Coronary artery (tissue), 2 donors: ENCODE data around the gene SH2D6.
A peak's percentile ranks its signal among the peaks of the same experiment; 100 is the strongest.
"Not testable (repeated sequence)": the region's sequence is repeated elsewhere in the genome, so short reads cannot be mapped to it uniquely, and the experiment has no call there.

Experiments
- DNase-seq: peaks from one replicate; pipeline ENCODE4 v3.0.0-alpha.2; 2017; ENCODE audit warnings: low spot score
- H3K27ac ChIP-seq, 2 donors: fragments of 200-600 bp; sonication (generic); one replicate each; pipeline ENCODE4 v1.5.1; 2016 to 2019
- H3K4me3 ChIP-seq: fragments of 200-600 bp; sonication (generic); 2 replicates; pipeline ENCODE4 v1.5.1; 2016; ENCODE audit warnings: mild to moderate bottlenecking, moderate library complexity
- TF ChIP-seq, protein P1 (sequence below): fragments of 200-600 bp; sonication (generic); IDR thresholded peaks from one replicate; pipeline ENCODE4 v1.5.1; 2019; ENCODE audit warnings: antibody characterized with exemption

SH2D6 gene

DNA sequence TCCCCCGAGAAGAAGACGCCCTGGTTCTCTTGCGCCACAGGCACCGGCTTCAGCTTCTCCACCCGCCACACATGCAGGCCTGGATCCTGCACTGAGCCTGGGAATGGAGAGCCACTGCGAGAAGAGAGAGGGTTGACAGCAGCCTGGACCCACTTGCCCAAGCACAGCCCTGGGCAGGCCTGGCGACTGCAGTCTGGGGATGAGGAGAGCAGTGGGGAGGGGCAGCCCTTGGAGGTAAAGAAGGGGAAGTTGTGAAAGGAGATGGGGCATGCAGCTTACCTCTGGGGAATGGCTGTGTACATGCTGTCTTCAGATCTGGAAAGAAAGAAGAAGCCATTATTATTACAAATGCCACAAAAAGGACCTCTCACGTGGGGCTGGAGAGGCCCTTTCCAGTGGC lies 16.7 kb upstream of the SH2D6 start:
- DNase-seq: no peak
- Histone ChIP-seq H3K27ac (no peak overlapping the region), H3K4me3 (no peak overlapping the region)
- TF ChIP-seq, protein P1, sequence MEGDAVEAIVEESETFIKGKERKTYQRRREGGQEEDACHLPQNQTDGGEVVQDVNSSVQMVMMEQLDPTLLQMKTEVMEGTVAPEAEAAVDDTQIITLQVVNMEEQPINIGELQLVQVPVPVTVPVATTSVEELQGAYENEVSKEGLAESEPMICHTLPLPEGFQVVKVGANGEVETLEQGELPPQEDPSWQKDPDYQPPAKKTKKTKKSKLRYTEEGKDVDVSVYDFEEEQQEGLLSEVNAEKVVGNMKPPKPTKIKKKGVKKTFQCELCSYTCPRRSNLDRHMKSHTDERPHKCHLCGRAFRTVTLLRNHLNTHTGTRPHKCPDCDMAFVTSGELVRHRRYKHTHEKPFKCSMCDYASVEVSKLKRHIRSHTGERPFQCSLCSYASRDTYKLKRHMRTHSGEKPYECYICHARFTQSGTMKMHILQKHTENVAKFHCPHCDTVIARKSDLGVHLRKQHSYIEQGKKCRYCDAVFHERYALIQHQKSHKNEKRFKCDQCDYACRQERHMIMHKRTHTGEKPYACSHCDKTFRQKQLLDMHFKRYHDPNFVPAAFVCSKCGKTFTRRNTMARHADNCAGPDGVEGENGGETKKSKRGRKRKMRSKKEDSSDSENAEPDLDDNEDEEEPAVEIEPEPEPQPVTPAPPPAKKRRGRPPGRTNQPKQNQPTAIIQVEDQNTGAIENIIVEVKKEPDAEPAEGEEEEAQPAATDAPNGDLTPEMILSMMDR: no peak

DNA sequence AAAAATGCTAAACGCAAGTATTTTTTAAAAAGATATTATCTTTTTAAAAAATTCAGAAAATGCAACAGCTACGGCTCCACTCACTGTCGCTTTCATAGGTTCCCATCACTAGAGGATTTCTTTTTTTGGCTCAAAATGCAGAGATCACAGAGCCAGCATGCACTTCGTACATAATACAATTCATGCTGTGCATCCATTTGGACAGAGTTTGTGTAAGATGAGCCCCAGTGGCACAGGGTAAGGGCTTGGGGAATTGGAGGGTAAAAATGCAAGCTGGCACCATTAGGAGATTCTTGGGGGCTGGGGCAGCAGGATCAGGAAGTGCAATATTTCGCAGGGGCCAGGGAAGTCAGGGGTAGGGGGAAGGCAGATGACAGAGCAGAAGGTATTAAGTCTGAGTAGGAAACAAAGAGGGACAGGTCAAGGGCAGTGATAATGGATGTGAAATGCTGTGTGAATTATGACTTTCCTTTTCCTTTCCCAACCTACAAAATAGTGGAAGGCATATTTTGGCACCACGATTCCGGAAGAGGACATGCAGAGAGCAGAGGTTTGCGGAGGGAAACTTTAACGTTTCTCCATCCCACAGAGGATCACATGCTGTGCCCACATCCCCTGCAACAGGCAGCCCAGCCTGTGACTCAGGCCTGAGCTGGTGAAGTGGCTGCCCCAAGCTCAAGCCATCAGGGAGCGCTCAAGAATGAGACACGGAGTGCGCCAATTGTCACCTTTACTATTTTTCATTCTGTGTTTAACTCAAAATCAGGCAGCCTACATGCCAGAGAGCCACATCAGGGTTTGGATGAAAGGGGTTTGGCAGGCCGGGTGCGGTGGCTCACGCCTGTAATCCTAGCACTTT lies 13.1 kb upstream of the SH2D6 start:
- H3K27ac ChIP-seq: peak overlapping the region; percentile 19 to 58
- TF ChIP-seq, protein P1: no peak
- no peak overlapping the region for H3K4me3 ChIP-seq
- no peak for DNase-seq

DNA sequence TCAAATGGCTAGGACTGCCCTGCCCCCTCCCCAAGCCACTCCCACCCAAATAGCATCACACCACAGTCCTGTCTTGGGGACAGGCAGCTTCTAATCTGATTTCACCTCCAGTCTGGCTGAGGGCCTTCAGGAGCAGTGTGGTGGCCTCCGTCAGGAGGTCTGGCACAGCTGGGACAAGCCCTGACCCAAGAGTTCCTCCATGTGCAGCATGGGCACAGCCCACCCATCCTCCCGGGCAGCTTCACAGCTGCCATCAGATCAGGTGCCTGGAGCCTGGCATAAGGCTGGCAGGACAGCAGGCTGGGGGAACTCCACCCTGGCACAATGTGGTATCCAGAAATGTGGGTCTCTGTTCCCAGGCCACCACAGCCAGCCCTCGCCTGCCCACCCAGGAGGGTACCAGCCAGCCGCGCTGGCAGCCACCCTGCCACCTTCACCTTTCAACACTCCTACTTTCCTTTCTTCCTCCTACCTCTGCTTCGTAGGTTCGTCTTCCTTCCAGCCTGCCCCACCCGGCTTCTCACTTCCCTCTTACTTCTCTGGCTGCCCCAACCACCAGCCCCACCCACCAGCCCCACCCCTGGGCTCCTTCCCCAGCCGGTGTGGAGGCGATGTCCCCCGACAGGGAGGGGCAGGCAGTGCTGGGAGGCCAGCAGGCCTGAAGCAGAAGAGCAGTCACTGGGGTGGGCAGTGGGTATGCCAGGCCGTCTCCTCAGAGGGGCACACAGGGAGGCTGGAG lies 8.5 kb upstream of the SH2D6 start, which contains the start of gene CAPG:
Gene CAPG, minus strand, starts transcription at position 522 of the 739 bp plus-strand sequence. CDS start 8,221 bp downstream, outside the sequence.
- H3K4me3 ChIP-seq: peak within 1 kb of the TSS; percentile 51
- TF ChIP-seq, protein P1: no peak
- H3K27ac ChIP-seq: peak within 1 kb of the TSS; percentile 45 to 75
- no peak for DNase-seq

DNA sequence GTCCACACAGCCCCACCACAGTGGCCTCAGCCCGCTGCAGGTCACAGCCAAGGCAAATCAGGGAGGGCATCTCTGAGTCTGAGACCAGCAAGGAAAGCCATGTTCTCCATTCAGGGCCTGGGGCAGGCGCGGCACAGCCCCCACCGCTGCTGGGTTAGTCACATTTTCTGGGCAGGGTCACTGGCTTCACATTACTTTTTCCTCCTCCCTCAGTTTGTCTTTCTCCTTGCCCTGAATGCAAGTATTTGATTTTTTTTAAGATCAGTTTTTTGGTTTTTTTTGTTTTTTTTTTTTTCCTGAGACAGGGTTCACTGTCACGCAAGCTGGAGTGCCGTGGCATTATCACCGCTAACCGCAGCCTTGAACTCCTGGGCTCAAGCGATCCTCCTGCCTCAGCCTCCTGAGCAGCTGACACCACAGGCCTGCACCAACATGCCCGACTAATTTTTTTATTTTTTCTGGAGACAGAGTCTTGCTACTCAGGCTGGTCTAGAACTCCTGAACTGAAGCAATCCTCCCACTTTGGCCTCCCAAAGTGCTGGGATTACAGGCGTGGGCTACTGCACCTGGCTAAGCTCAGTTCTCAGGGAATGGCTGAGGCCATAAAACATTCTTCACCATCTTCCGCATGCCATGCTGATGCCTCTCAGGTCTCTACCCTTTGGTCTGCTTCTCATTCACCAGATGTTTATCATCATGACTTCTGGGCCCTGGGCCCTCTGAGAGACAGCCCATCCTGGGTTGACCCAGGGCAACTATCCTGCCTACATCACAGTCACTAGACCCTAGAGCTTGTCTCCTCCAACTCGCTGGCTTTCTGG lies 7.7 kb upstream of the SH2D6 start:
- Histone ChIP-seq H3K4me3 (peak overlapping the region; percentile 51), H3K27ac (peak overlapping the region; percentile 45 to 75)
- no peak for DNase-seq
- TF ChIP-seq, protein P1: no peak

DNA sequence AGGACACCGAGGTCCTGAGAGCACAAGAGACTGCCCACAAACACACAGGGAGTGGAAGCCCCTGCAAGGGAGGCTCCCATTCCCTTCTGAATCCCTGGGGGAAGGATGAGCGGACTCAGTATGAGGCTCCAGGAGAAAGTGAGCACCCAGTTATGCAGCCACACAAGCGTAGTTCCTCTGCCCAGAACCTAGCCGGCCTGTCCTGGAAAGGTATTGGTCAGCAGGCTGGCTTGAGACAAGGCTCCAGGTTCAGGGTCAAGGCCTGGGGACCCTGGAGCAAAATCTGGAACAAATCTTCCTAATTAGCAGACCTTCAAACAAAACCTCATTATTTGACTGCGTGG lies 7.1 kb upstream of the SH2D6 start:
- TF ChIP-seq, protein P1: no peak
- no peak for DNase-seq
- Histone ChIP-seq H3K27ac (no peak overlapping the region), H3K4me3 (no peak overlapping the region)

DNA sequence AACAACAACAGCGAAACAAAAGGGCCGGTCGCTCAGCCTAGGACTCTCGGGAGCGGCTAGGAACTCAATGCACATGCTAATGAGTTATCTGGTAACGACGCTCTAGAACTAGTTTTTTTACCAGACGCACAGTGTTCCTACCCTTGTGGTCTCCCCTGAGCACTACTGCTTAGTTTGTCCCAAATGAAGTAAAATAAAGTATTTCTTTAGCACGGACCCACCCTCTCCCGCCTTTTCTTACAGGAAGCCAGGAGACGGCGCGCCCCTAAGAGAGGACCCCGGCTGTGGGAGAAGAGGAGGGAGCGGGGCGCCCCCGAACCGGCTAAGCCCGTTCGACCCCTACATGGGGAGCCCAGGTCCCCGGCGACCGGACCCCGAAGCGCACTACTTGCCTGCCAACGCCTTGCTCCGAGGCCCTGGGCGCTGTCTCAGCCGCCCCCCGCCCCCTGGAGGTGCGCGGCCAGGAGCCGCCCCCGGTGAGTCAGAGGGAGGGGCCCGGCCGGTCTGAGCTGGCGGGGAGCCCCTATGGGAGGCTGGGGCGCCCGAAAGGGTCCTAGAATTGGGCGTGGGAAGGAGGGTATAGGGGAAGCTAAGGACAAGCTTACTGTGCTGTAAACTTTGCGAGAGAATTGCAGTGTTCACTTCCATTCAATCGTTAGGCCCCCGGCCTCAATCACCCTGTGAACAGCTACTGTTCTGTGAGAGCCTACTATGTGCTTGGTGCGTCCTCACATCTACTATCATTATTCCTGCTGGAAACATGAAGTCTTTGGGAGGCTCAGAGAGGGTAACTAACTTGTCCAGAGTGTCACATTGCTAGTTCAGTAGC lies 4.7 kb upstream of the SH2D6 start:
- TF ChIP-seq, protein P1: no peak
- H3K27ac ChIP-seq: peak overlapping the region; percentile 5 to 51
- H3K4me3 ChIP-seq: peak overlapping the region; percentile 70
- no peak for DNase-seq

DNA sequence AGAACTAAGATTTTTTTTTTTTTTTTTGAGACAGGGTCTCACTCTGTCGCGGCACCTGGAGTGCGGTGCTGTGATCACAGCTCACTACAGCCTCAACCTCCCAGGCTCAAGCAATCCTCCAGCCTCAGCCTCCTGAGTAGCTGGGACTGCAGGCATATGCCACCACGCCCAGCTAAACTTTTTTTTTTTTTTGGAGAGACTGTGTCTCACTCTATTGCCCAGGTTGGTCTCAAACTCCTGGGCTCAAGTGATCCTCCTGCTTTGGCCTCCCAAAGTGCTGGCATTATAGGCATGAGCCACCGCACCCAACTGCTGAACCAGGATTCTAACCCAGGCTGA lies 4.1 kb upstream of the SH2D6 start:
- Histone ChIP-seq H3K4me3 (peak overlapping the region; percentile 70), H3K27ac (peak overlapping the region in 1 of 2 donors; percentile 51)
- not testable (repeated sequence) for DNase-seq
